ENCODE data around the gene MRPS18B. TPM values are rescaled to one million over a fixed set of nuclear protein-coding genes. Genes with fewer than 3 reads are reported as not detected.

MRPS18B gene
- total and polyA plus RNA-seq, 5 donors from 2014 or later, result 19.0 to 165 (median 141) TPM

DNA sequence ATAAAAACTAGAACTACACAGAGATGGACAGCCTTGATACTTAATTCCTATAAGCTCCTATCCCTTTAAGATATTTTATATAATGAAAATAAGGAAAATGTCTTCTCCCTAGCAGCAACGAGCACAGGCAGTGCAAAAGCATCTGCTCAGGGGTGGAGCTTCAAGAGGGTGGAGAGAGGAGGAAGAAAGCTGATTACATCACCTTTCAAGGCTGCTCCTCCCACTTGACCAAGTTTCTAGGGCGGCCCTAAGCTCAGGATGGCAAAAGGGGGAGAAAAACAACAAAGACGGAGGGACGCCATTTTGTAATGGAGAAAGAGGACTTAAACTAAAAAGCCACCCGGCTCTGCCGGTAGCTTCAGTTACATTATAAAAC, 2.8 kb upstream of the MRPS18B start:
- peak overlapping the region; percentile 100 for H3K4me3 ChIP-seq (ENCODE audit: low read depth, low read length)
- Mint-ChIP-seq H3K27ac (peak overlapping the region; percentile 100), H3K4me3 (peak overlapping the region; percentile 96 to 100 (median 97)), H3K4me1 (peaks cover 30 to 61% (median 51%) of the 10 kb centered on the region in 4 donors), H3K36me3 (peaks cover 42% of the 10 kb centered on the region), H3K27me3 (peaks cover 18% of the 10 kb centered on the region), H3K9me3 (peaks cover 0 to 3% (median 0%) of the 10 kb centered on the region in 7 donors)
- peak; percentile 60 to 65 for ATAC-seq (ENCODE audit: low read depth in 2 of 2)
- peak; percentile 85 to 99 (median 94) for DNase-seq
- no peaks in the 10 kb centered on the region for H3K27me3 ChIP-seq (ENCODE audit: control insufficient read depth, insufficient read depth, low read length)
- peaks cover 26% of the 10 kb centered on the region for H3K36me3 ChIP-seq (ENCODE audit: control insufficient read depth, insufficient read depth, low read length)
- H3K4me1 ChIP-seq (ENCODE audit: control insufficient read depth, insufficient read depth, low read length, poor library complexity, severe bottlenecking), result peaks cover 53% of the 10 kb centered on the region
- no peaks in the 10 kb centered on the region for H3K9me3 ChIP-seq (ENCODE audit: control insufficient read depth in 2 of 2, low read length in 2 of 2)
- H3K27ac ChIP-seq (ENCODE audit: insufficient read depth, low read length, poor library complexity, severe bottlenecking), result peak overlapping the region; percentile 98

DNA sequence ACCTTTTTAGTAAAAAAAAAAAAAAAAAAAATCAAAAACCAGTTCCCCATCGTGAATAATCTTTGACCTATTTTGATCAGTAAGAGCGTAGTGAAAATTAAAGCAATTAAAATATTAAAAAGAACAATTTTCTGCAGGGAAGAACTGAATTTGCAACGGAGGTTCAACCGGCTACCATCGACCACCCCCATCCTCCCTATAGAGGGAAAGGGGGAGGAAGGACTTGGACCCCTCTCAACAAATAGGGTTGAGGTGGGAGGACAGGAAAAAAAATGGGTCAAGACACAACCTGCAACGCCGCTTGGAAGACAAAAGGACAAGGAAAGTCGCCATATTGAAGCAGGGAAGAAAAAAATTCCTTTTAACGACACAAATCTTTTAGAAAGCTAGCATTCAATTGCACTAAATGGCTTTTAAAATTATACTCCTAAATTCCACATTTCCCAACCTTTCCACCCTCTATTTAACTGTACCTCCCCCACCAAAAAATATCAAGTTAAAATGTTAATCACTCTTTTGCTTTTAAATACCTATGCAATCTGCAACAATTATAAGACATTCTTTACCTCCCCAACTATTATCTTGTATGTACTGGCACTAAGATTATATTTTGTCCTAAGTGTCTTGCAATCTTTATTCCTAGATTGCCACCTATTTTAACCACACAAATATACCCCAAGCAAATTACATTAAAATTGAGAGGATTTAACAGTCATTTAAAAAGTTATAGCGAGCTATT, 2.3 kb upstream of the MRPS18B start:
- peaks cover 25 to 56% (median 45%) of the 10 kb centered on the region in 4 donors for H3K4me1 Mint-ChIP-seq

DNA sequence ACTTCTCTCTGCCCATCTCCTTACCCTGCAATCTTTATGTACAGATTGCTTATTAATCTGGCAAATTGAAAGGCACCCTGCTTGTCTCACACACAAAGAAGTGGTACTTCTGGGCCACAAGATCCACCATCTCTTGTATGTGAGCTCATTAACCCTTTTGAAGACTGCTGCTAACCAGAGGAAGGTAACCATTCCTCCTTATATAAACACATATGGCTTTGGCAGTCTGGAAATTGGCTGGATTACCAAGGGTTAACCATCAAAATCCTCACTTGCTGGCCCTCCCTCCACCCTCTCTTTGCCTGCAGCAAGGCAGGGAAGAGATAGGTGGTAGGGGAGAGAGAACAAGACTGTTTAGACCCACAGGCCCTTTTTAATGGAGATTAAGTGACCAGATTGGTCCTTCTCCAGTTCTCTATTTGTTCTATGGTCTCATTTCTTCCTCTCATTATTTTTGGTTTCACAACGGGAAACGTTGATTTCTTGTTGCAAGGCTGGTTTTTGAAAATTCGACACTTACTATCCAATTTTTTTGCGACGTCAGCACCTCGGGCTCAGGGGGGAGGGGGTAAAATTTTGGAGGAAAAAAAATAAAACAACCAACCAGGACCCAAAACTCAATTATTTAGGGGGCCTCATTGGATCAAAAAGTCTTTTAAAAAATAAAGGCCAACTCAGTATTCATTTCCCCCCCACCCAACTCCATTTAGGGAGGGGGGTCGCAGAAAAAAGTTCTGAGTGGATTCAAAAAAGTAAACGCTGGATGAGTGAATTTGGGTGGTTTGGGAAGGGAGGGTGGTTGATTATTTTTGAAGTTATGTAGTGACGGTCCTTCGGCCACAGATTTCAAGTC, 1.5 kb upstream of the MRPS18B start:
- Mint-ChIP-seq H3K36me3 (peaks cover 42% of the 10 kb centered on the region), H3K4me3 (peak overlapping the region; percentile 96 to 100 (median 97)), H3K4me1 (peaks cover 23 to 48% (median 39%) of the 10 kb centered on the region in 4 donors), H3K27ac (peak overlapping the region; percentile 100), H3K27me3 (peaks cover 18% of the 10 kb centered on the region), H3K9me3 (peaks cover 0 to 3% (median 0%) of the 10 kb centered on the region in 7 donors)
- Histone ChIP-seq H3K4me3 (ENCODE audit: low read depth, low read length) (peak overlapping the region; percentile 100), H3K9me3 (ENCODE audit: control insufficient read depth in 2 of 2, low read length in 2 of 2) (no peaks in the 10 kb centered on the region), H3K36me3 (ENCODE audit: control insufficient read depth, insufficient read depth, low read length) (peaks cover 34% of the 10 kb centered on the region), H3K27me3 (ENCODE audit: control insufficient read depth, insufficient read depth, low read length) (no peaks in the 10 kb centered on the region), H3K4me1 (ENCODE audit: control insufficient read depth, insufficient read depth, low read length, poor library complexity, severe bottlenecking) (peaks cover 44% of the 10 kb centered on the region), H3K27ac (ENCODE audit: insufficient read depth, low read length, poor library complexity, severe bottlenecking) (peak overlapping the region; percentile 98)
- DNase-seq (peak in 2 of 3 donors; percentile 64 to 69), ATAC-seq (ENCODE audit: low read depth in 2 of 2) (no peak)

More for the DNA sequence above, 2.3 kb upstream of the MRPS18B start:
- Histone ChIP-seq H3K27ac (ENCODE audit: insufficient read depth, low read length, poor library complexity, severe bottlenecking) (peak overlapping the region; percentile 98), H3K36me3 (ENCODE audit: control insufficient read depth, insufficient read depth, low read length) (peaks cover 29% of the 10 kb centered on the region), H3K27me3 (ENCODE audit: control insufficient read depth, insufficient read depth, low read length) (no peaks in the 10 kb centered on the region), H3K4me3 (ENCODE audit: low read depth, low read length) (peak overlapping the region; percentile 100), H3K9me3 (ENCODE audit: control insufficient read depth in 2 of 2, low read length in 2 of 2) (no peaks in the 10 kb centered on the region), H3K4me1 (ENCODE audit: control insufficient read depth, insufficient read depth, low read length, poor library complexity, severe bottlenecking) (peaks cover 47% of the 10 kb centered on the region)
- DNase-seq, result peak in 1 of 3 donors; percentile 70
- ATAC-seq (ENCODE audit: low read depth in 2 of 2), result no peak
- H3K36me3 Mint-ChIP-seq, result peaks cover 42% of the 10 kb centered on the region
- H3K4me3 Mint-ChIP-seq, result peak overlapping the region; percentile 96 to 100 (median 97)
- peaks cover 18% of the 10 kb centered on the region for H3K27me3 Mint-ChIP-seq
- H3K27ac Mint-ChIP-seq, result peak overlapping the region; percentile 100
- H3K9me3 Mint-ChIP-seq, result peaks cover 0 to 3% (median 0%) of the 10 kb centered on the region in 7 donors

DNA sequence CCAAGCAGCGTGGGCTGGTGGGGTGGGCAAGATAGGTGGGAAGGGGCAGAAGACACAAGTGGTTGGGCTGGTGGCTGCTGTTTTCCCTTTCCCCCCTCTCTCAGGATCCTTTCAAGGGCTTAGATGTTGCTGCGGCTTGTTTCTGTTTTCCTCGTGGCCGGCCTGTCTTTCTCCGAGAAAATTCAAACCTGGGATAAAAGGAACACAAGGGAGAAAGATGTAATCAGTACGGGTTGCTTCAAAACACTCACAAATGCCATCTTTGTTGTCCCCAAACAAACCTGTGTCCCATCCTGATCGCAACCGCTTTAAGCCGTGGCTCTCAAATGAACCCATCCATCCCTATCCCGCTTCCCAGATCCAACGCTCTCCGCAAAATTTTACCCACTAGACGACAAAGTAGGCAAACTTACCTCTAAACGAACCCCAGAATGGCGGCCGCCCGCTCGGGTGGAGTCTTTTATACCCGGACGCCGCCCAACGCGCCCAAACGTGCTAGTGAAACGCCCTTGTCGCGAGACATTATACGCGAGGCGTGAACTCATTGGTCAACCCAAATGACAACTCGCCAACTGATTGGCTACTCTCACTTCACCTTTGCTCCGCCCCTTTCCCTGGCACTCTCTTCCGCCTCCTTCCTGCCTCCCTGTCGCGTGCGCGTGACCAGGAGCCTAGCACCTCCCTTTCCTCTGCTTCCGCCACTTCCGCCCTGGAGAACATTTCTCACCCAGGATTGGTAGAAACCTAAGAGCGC, 652 bp upstream of the MRPS18B start, which contains the start of gene PPP1R10:
Gene PPP1R10, minus strand, starts transcription at position 433 of the 754 bp plus-strand sequence. CDS start 7,299 bp downstream, outside the sequence.
- peaks cover 18% of the 10 kb centered on the region for H3K27me3 Mint-ChIP-seq
- H3K27ac Mint-ChIP-seq, result peak within 1 kb of the TSS; percentile 100
- peaks cover 15 to 43% (median 32%) of the 10 kb centered on the region in 4 donors for H3K4me1 Mint-ChIP-seq
- DNase-seq, result peak; percentile 99 to 100 (median 100)
- Histone ChIP-seq H3K36me3 (ENCODE audit: control insufficient read depth, insufficient read depth, low read length) (peaks cover 39% of the 10 kb centered on the region), H3K27ac (ENCODE audit: insufficient read depth, low read length, poor library complexity, severe bottlenecking) (peak within 1 kb of the TSS; percentile 98), H3K4me1 (ENCODE audit: control insufficient read depth, insufficient read depth, low read length, poor library complexity, severe bottlenecking) (peaks cover 38% of the 10 kb centered on the region), H3K4me3 (ENCODE audit: low read depth, low read length) (peak within 1 kb of the TSS; percentile 100), H3K27me3 (ENCODE audit: control insufficient read depth, insufficient read depth, low read length) (no peaks in the 10 kb centered on the region), H3K9me3 (ENCODE audit: control insufficient read depth in 2 of 2, low read length in 2 of 2) (no peaks in the 10 kb centered on the region)
- peak; percentile 76 to 80 for ATAC-seq (ENCODE audit: low read depth in 2 of 2)
- peaks cover 0 to 3% (median 0%) of the 10 kb centered on the region in 7 donors for H3K9me3 Mint-ChIP-seq
- peak within 1 kb of the TSS; percentile 96 to 100 (median 97) for H3K4me3 Mint-ChIP-seq
- peaks cover 37% of the 10 kb centered on the region for H3K36me3 Mint-ChIP-seq

DNA sequence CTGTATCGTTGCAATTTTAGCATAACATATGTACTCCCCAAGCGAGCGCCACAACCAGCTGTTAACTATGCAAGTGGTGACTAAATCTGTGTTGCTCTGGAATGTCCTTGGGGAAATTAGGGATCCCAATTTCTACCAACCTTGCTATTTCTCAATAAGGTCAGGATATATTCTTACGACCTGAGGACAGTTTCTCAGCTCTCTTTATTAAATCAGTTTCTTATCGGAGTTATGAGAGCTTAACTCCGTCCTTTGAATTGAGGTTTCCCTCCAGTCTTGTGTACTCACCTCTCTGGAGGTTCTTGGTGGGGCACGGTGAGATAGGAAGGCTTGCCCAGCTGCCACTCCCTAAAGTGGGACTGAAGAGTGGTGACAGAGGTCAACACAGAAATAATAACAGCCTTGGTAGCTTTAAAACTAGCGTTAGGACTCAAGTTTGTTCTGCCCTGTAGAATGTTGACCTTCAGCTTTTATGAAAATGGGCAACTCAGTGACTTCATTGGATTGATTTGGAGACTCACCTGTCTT, 694 bp downstream of the MRPS18B start:
- peak overlapping the region; percentile 96 to 100 (median 97) for H3K4me3 Mint-ChIP-seq
- Histone ChIP-seq H3K36me3 (ENCODE audit: control insufficient read depth, insufficient read depth, low read length) (peaks cover 50% of the 10 kb centered on the region), H3K27ac (ENCODE audit: insufficient read depth, low read length, poor library complexity, severe bottlenecking) (peak overlapping the region; percentile 98), H3K4me1 (ENCODE audit: control insufficient read depth, insufficient read depth, low read length, poor library complexity, severe bottlenecking) (peaks cover 31% of the 10 kb centered on the region), H3K9me3 (ENCODE audit: control insufficient read depth in 2 of 2, low read length in 2 of 2) (no peaks in the 10 kb centered on the region), H3K4me3 (ENCODE audit: low read depth, low read length) (peak overlapping the region; percentile 98), H3K27me3 (ENCODE audit: control insufficient read depth, insufficient read depth, low read length) (no peaks in the 10 kb centered on the region)
- ATAC-seq (ENCODE audit: low read depth in 2 of 2) (no peak), DNase-seq (no peak)
- H3K27me3 Mint-ChIP-seq, result peaks cover 18% of the 10 kb centered on the region
- peaks cover 34% of the 10 kb centered on the region for H3K36me3 Mint-ChIP-seq
- H3K9me3 Mint-ChIP-seq, result peaks cover 0 to 3% (median 0%) of the 10 kb centered on the region in 7 donors
- peaks cover 13 to 34% (median 22%) of the 10 kb centered on the region in 4 donors for H3K4me1 Mint-ChIP-seq
- H3K27ac Mint-ChIP-seq, result peak overlapping the region; percentile 100

DNA sequence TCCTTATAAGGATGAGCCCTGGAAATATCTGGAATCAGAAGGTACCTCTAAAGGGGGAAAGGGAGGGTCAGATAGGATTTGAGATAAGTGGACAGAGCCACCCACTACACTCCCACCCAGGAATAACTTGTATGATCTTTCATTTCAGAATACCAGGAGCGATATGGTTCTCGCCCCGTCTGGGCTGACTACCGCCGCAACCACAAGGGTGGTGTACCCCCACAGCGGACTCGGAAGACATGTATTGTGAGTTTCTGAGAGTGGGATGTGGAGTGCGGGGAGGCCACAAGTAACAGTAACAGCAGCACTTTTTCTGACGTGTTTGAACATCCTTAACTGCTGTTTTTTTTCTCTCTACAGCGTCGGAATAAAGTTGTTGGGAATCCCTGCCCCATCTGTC, 1.9 kb downstream of the MRPS18B start:
- H3K27me3 ChIP-seq (ENCODE audit: control insufficient read depth, insufficient read depth, low read length), result no peaks in the 10 kb centered on the region
- ATAC-seq (ENCODE audit: low read depth in 2 of 2) (no peak), DNase-seq (no peak)
- H3K9me3 Mint-ChIP-seq, result peaks cover 0 to 3% (median 0%) of the 10 kb centered on the region in 7 donors
- H3K27ac ChIP-seq (ENCODE audit: insufficient read depth, low read length, poor library complexity, severe bottlenecking), result peak overlapping the region; percentile 98
- peaks cover 6 to 24% (median 11%) of the 10 kb centered on the region in 4 donors for H3K4me1 Mint-ChIP-seq
- peaks cover 18% of the 10 kb centered on the region for H3K27me3 Mint-ChIP-seq
- peaks cover 58% of the 10 kb centered on the region for H3K36me3 ChIP-seq (ENCODE audit: control insufficient read depth, insufficient read depth, low read length)
- H3K36me3 Mint-ChIP-seq, result peaks cover 34% of the 10 kb centered on the region
- peak overlapping the region in 1 of 4 donors; percentile 96 for H3K4me3 Mint-ChIP-seq
- peak overlapping the region in 1 of 3 donors; percentile 100 for H3K27ac Mint-ChIP-seq
- no peaks in the 10 kb centered on the region for H3K9me3 ChIP-seq (ENCODE audit: control insufficient read depth in 2 of 2, low read length in 2 of 2)
- peaks cover 18% of the 10 kb centered on the region for H3K4me1 ChIP-seq (ENCODE audit: control insufficient read depth, insufficient read depth, low read length, poor library complexity, severe bottlenecking)
- peak overlapping the region; percentile 19 for H3K4me3 ChIP-seq (ENCODE audit: low read depth, low read length)
